GM19240 (cell line): ENCODE data around the gene KCNB1.

Source experiments
- DNase-seq: peaks from one replicate; pipeline ENCODE4 v3.0.0; 2011; ENCODE audit warnings: low spot score; ENCODE audit not compliant: insufficient read length

The KCNB1 gene

DNA sequence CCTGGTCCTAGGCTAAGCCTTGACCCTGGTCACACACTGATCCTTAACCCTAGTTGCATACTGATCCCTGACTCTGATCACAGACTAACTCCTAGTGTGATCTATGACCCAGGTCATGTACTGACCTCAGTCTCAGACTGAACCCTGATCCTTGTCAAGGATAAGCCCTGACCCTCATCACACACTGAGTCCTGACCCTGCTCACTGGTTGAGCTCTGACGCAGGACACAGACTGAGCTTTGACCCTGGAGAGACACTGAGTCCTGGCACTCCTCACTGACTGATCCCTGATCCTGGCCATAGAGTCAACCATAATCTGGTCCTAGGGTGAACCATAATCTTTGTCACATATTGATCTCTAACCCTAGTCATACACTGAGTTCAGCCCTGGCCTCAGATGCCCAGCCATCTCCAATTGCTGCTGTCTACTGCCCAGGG, 37.9 kb downstream of the KCNB1 start:
- DNase-seq, result no peak

DNA sequence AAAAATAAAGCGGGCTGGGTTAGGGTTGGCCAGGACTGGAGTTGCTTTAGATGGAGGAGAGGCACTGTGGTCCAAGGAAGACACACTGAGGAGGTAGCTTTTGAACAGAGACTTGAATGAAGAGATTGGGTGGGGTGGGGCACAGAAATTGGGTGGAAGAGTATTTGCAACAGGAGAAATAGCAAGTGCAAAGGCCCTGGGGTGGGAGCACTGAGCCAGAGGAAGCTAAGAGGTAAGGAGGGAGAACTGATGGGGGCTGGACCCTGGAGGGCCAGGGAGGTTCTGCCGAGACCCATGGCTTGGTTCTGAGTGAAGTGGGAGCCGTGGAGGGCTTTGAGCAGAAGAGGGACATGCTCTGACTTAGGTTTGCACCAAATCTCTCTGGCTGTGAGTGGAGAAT, 45.4 kb downstream of the KCNB1 start:
- no peak for DNase-seq

DNA sequence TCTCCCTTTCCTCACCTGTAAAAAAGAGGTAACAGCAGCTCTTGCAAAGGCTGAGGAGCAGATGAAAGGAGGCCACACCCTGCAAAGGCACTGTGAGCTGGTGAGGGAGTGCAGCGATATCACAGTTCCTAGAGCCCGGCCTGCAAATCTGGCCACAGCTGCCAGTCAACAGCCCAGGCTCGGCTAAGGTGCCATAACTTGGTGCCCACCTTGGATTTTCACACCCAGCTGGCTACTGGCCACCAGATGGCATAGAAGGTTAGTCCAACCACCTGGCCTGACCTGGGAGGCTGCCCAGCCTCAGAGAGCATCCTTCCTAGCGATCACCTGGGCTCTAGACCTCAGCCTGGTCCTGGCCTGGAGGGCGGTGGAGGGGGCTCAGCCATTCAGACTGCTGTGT, 46.8 kb downstream of the KCNB1 start:
- DNase-seq, result no peak

DNA sequence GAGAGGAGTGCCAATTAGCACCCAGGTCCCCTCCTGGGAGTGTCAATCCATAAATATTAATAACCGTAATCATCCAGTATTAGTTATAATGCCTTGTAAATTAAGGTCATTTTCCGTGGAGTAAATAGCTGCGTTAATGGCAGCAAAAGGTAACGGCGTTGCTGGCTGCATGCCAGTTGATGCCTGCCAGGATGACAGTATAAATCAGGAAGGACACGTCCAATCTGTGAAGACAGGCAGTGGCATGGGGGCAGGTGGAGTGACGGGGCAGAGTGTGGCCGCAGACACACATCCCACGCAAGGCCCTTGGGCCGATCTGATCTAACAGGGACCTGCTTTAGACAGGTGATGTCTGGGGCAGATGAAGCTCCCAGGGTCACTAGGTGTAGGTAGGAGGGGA, 49.1 kb downstream of the KCNB1 start:
- DNase-seq, result no peak

GRCh38 chr20:49432550-49432949, 49.9 kb downstream of the KCNB1 start:
- DNase-seq, result no peak

DNA sequence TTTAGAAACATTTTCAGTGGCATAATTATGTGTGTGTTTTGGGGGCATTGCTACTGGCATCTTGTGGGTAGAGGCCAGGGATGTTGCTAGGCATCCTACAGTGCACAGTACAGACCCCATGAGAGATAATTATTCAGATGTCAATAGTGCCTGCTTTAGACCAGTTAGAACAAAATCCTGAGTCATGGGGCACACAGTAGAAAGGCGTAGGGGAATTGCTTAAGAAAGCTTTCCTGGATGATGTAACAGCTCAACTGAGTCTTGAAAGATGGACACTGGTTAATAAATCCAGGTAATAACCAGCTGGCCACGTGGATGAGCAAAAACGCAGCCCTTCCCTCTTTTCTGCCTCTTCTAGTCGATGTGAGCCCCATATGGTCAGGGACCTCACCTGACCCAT, 51.1 kb downstream of the KCNB1 start:
- no peak for DNase-seq

GRCh38 chr20:49430320-49430719, 52.1 kb downstream of the KCNB1 start:
- DNase-seq, result no peak

DNA sequence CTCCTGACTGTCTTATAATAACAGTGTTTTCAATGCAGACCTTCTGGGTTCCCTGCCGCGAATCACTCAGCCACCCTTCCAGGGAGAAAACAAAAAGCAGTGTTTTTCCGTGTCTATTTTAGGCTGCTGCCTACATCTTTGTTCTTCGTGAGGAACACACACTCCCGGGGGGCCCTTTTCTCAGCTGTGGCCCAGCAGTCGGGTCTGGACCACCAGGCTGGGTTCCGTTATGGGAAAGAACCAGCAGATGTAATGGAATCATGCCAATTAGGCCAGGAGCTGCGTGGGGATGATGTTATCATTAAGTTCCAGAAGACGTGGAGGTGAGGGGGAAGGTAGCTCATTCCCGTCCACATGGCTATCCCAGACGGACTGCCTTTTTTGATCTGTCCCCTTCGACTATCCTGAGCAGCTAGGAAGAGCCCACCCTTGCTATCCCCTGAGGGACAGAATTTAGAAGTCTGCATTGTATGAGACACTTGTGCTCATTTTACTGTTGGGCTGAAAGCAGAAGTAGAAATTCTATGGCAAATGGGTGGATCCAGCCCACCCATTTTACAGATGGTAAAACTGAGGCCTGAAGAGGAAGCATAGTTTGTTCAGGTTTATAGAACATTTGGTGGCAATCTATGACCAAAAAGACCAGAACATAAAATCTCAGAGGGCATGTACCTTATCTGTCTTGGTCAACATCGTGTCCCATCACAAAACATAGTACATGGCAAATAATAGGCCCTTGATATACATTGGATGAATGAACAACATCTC, 54.5 kb downstream of the KCNB1 start:
- DNase-seq, result no peak

GRCh38 chr20:49426873-49427272, 55.6 kb downstream of the KCNB1 start:
- DNase-seq, result no peak

GRCh38 chr20:49426395-49426794, 56.1 kb downstream of the KCNB1 start:
- DNase-seq, result no peak

DNA sequence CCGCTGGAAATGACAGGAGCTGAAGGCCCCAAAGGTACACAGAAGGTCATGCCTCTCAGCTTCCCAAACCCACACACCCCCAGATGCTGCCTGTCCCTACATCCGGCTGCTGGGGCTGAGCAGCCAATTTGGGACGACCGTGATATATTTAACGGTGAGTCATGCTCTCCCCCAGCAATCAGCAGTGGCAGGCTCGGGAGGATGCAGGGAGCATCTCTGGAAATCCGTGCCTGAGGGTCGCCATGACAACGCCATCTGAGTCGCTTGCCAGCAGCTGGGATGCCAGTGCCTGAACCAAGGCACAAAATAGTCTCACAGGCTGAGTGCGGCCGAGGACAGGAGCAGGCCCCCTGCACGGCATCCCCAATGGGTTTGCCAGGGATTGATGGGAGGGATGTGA, 57.9 kb downstream of the KCNB1 start:
- DNase-seq, result no peak

DNA sequence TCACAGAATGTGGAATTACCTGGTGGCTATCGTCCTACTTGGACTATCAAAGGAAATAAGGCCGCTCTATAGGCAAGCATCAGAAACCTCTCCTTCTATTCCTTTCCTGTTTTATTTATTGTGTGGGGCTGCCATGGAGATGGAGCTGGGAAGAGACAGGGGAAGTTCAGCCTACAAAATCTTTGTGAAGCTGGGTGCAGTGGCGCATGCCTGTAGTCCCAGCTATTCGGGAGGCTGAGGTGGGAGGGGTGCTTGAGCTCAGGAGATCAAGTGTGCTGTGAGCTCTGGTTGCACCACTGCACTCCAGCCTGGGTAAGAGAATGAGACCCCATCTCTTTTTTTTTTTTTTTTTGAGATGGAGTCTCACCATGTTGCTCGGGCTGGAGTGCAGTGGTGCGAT, 60.3 kb downstream of the KCNB1 start:
- DNase-seq, result no peak

- no peak for DNase-seq
Measured at GRCh38 chr20:49420811-49421295, 61.6 kb downstream of the KCNB1 start.

DNA sequence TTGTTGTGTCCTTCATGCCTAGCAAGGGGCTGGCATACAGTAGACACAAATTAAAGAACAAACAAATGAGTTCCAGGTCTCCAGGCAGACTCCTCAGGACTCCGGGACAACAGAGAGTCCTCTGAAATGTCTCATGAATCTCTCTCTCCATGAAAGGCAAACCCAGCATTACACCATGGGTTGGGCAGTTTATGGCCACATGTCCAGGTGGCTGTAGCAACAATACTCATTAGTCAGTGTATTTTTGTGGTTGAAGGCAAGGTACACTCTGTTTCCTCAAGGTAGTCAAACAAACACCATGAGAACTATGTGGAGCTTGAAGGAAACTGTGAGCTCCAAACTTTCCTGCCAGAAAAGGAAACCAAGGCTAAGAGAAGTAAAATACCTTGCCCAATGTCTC, 62.2 kb downstream of the KCNB1 start:
- no peak for DNase-seq

DNA sequence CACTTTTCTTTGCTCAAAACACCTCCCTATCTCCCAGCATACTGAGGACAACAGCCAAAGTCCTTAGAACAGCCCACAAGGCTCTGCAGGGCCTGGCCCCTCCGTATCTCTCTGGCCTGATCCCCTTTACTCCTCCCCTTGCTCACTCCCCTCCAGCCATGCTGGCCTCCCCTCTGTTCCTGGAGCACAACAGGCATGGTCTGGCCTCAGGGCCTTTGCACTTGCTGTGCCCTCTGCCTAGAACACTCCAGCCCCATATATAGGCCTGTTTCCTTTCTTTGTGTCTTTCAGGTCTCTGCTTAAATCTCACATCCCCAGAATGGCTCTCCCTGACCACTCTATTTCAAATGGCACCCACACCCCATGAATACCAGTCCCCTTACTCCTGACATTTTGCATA, 62.7 kb downstream of the KCNB1 start:
- no peak for DNase-seq

- no peak for DNase-seq
Measured at GRCh38 chr20:49418809-49419208, 63.7 kb downstream of the KCNB1 start.

DNA sequence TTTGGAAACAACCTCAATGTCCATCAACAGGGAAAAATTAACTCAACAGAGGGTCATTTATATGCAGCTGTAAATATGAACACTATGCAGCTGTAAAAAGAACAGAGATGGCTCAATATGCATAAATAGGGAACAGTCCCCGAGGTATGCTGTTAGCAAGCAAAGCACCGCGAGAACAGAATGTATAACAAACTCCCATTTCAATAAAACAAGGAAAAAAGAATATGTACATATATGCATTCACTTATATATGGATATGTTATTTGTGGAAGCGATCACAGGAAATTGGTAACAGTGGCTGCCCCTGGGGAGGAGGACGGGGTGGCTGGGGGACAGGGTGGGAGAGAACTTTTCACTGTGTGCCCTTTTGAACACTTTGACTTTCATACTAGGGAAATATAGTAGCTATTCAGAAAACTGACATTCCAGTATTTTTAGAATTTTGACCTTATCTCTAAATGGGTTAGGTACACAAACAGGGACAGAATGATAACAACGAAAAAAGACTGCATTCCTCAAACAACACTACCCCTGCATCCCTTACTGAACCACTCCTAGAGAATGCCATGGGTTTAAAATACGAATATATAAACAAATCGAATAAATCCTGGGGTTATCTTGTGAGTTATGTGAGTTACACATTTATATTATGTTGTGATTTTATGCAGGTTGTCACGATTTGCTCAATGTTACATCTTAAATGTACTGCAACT, 64.5 kb downstream of the KCNB1 start:
- no peak for DNase-seq

DNA sequence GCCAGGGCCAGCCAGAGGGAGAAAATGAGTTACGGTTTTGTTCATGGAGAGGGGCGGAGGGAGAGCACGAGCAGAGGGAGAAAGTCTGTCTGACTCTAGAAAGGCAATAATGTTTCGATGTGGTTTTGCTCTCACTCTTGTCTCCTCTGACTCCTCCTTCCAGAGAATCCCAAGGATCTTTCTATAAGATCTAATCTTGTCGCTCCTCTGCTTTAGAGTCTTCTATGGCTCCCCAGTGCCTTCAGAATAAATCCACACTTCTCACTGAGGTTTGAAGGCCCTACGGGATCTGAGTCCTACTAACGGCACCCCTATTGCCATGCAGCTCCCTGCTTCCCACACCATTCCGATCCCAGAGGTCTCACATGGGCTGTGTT, 66.8 kb downstream of the KCNB1 start:
- no peak for DNase-seq

DNA sequence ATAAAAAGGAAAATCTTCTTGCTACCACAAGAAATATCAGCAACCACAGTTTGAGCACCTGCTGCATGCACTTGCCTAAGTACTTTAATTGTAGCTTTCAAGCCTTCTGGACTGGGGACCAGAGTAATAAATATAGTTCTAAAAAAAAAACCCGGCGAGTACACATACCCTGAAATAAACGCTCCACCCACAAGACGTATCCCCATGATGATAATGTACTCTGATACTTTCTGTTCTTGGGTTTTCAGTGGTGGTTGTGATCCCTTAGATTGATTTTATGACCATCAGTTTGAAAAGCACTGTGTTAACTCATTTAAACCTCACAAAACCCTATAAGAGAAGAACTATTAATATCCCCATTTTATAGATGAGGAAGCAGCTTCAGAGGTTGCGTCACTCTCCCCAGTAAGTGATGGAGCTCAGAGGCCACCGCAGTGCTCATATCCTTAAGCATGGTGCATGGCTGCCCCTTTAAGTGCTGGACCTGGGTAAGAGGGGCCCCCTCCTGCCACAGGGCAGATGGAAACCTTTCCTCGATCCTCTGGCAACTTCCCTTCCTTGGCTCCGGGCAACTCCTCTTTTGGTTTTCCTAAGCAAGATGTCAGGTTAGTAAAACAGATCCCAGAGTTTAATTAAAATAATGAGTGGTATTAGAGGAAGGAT, 67.3 kb downstream of the KCNB1 start:
- DNase-seq, result no peak

GRCh38 chr20:49413677-49414076, 68.8 kb downstream of the KCNB1 start:
- no peak for DNase-seq

- DNase-seq, result no peak
Measured at GRCh38 chr20:49412953-49413352, 69.5 kb downstream of the KCNB1 start.

DNA sequence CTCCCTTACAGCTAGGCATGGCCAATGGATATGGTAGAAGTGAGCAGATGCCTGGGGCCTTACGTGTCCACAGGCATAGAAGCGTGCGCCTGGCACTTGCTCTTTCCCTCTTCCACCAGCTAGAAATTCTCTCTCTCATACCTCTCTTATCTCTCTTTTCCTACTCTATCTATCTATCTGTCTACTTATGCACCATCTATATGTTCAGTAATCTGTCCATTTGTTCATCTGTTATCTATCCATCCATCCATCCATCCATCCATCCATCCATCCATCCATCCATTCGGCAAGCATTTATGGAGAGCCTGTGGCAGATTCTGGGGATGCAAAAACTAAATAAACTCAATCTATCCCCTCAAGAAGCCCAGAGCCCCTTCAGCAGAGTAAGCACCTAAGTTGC, 70.2 kb downstream of the KCNB1 start:
- DNase-seq, result no peak
